Memory B cell (primary cell): ENCODE measurements around the gene TMEM191B.
"Not testable (repeated sequence)": the region's sequence is repeated elsewhere in the genome, so short reads cannot be mapped to it uniquely, and the experiment has no call there.

Experiments used
- ATAC-seq: fragments of 150-1000 bp; cut with Tn5 transposase; 2 replicates; pipeline ENCODE4 v1.10.0; 2021; ENCODE audit warnings: low read depth, mild to moderate bottlenecking, moderate library complexity
- DNase-seq, 2 donors: peaks; one replicate each; pipeline ENCODE4 v3.0.0; 2022; ENCODE audit warnings: low spot score in 2 of 2
- H3K27ac Mint-ChIP-seq: one replicate; pipeline ENCODE4 v1.8.0; 2022; ENCODE audit warnings: mild to moderate bottlenecking, moderate library complexity, mixed read lengths
- H3K27me3 Mint-ChIP-seq: one replicate; pipeline ENCODE4 v1.8.0; 2022; ENCODE audit warnings: mixed read lengths
- H3K36me3 Mint-ChIP-seq: one replicate; pipeline ENCODE4 v1.8.0; 2022; ENCODE audit warnings: mild to moderate bottlenecking, mixed read lengths
- H3K4me1 Mint-ChIP-seq: one replicate; pipeline ENCODE4 v1.8.0; 2022; ENCODE audit warnings: mixed read lengths
- H3K4me3 Mint-ChIP-seq: one replicate; pipeline ENCODE4 v1.8.0; 2022; ENCODE audit warnings: mild to moderate bottlenecking, moderate library complexity, mixed read lengths
- H3K9me3 Mint-ChIP-seq: one replicate; pipeline ENCODE4 v1.8.0; 2022; ENCODE audit warnings: mixed read lengths

TMEM191B gene

DNA sequence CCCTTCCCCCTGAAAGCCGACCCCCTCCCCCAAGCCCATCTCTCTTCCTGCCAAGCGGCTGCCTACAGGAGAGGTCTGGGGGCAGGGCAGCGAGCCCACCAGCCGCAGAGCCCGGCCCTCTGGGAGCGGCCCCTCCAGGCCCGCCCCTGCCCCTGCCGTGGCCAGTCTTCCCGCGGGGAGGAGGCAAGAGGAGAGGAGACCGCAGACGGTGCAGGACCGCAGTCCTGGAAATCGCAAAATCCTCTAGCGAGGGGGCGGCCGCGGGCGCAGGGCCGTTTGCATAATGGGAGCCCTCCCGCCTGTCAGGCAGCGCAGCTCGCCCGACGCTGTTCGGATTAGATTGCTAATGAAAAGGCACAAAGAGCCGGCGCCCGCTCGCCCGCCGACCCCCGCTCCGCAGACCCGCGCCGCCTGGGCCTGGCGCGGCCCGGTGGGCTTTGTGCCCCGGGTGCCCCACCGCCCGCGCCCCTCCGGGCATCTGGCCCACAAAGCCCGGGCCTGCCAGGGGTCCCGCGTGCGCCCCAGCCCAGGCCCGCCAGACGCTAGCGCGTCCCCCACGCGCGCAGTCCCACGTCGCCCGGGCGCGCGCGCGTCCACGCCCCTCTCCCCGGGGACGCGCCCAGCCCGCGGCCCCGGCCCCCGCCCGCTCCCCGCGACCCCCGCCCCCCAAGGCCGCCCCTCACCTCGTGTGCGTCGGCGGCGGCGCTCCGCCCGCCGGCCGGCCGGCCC is 49.7 kb downstream of the TMEM191B start:
- not testable (repeated sequence) for H3K4me1 Mint-ChIP-seq, H3K27me3 Mint-ChIP-seq, H3K4me3 Mint-ChIP-seq, DNase-seq, H3K9me3 Mint-ChIP-seq, H3K27ac Mint-ChIP-seq, H3K36me3 Mint-ChIP-seq
- peak; percentile 40 for ATAC-seq

DNA sequence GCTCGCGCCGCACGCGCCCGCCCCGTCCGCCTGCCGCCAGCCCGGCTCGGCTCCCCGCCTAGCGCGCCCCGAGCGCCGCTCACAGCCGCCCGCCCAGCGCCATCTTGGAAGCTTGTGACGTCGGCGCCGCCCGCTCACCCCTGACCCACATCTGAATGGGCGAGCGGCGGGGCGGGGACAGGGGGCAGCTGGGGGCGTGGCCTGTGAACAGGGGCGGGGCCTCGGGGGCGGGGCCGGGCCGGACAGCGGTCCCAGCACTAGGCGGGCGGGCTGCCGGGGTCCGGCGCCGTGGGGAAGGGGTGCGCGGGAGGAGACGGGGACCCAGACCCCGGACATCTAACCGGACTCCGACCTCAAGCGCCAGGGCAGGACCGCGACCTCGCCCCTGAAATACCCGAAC is 50.2 kb downstream of the TMEM191B start:
- H3K9me3 Mint-ChIP-seq, DNase-seq, H3K27me3 Mint-ChIP-seq, H3K4me3 Mint-ChIP-seq, H3K4me1 Mint-ChIP-seq, H3K27ac Mint-ChIP-seq, H3K36me3 Mint-ChIP-seq: not testable (repeated sequence)
- ATAC-seq, result peak; percentile 87
